GM12878 (cell line): ENCODE data around the gene PHF1.

Experiments
- CEBPB ChIP-seq, 2 experiments: fragments of 150-350 bp in 1 of 2; IDR thresholded peaks; 2 replicates each; pipeline ENCODE4 v1.6.1; 2012 to 2014; ENCODE audit warnings: low read depth in 2 of 2, low read length in 2 of 2, borderline replicate concordance in 1 of 2, inconsistent platforms in 1 of 2
- NFIC ChIP-seq: IDR thresholded peaks from 2 replicates; pipeline ENCODE4 v1.6.1; 2012; ENCODE audit warnings: low read depth, mild to moderate bottlenecking, inconsistent platforms, low read length, moderate library complexity
- NR2F1 ChIP-seq: fragments of 450-650 bp; conservative IDR thresholded peaks from 2 replicates; pipeline ENCODE4 v1.6.1; 2017; ENCODE audit warnings: mild to moderate bottlenecking
- POLR2A ChIP-seq: IDR thresholded peaks from 2 replicates; pipeline ENCODE4 v1.6.1; 2011; ENCODE audit warnings: low read depth, mild to moderate bottlenecking, low read length
- TF ChIP-seq, protein P1 (sequence below), 3 experiments: IDR thresholded peaks in 2 of 3; conservative IDR thresholded peaks in 1 of 3; 2 replicates each; pipeline ENCODE4 v1.5.1; 2011; ENCODE audit warnings: low read depth in 3 of 3, low read length in 3 of 3, mild to moderate bottlenecking in 3 of 3, control low read depth in 2 of 3, moderate library complexity in 2 of 3, inconsistent platforms in 1 of 3, mixed read lengths in 1 of 3; ENCODE audit not compliant: control insufficient read depth in 2 of 3, insufficient read depth in 1 of 3; ENCODE audit errors: extremely low read depth in 1 of 3
- TF ChIP-seq, protein P2 (sequence below): IDR thresholded peaks from 2 replicates; pipeline ENCODE4 v1.6.1; 2012; ENCODE audit warnings: low read depth, low read length, improper control_type of control experiment
- TF ChIP-seq, protein P3 (sequence below): fragments of 450-650 bp; IDR thresholded peaks from 2 replicates; pipeline ENCODE4 v1.6.1; 2017; ENCODE audit warnings: mild to moderate bottlenecking

DNA sequence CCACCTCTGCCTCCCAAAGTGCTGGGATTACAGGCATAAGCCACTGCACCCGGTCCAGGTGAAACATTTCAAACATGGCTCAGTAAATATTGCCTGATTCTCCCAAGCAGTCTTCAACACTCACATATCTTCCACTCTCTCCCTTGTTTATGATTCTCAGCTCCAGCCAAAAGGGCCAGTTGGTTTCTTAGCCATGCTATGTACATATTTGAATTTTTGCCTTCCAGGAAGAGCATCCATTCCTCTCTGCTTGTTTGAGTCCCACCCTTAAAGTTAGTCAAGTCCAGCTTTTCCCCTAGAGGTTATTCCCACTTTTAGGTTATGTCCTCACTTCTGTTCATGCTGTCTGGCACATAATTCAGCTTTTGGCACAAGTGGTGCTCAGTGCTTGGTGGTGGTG lies 13.3 kb upstream of the PHF1 start:
- no peak for TF ChIP-seq NFIC
- TF ChIP-seq, protein P1, sequence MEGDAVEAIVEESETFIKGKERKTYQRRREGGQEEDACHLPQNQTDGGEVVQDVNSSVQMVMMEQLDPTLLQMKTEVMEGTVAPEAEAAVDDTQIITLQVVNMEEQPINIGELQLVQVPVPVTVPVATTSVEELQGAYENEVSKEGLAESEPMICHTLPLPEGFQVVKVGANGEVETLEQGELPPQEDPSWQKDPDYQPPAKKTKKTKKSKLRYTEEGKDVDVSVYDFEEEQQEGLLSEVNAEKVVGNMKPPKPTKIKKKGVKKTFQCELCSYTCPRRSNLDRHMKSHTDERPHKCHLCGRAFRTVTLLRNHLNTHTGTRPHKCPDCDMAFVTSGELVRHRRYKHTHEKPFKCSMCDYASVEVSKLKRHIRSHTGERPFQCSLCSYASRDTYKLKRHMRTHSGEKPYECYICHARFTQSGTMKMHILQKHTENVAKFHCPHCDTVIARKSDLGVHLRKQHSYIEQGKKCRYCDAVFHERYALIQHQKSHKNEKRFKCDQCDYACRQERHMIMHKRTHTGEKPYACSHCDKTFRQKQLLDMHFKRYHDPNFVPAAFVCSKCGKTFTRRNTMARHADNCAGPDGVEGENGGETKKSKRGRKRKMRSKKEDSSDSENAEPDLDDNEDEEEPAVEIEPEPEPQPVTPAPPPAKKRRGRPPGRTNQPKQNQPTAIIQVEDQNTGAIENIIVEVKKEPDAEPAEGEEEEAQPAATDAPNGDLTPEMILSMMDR (IDR thresholded peaks at IDR 0.05 in 2 of 3, conservative IDR thresholded peaks at IDR 0.05 in 1 of 3; ENCODE audit: control insufficient read depth in 2 of 3, extremely low read depth in 1 of 3, insufficient read depth in 1 of 3, low read depth in 3 of 3, low read length in 3 of 3): no peak
- no peak for TF ChIP-seq NR2F1
- TF ChIP-seq, protein P2, sequence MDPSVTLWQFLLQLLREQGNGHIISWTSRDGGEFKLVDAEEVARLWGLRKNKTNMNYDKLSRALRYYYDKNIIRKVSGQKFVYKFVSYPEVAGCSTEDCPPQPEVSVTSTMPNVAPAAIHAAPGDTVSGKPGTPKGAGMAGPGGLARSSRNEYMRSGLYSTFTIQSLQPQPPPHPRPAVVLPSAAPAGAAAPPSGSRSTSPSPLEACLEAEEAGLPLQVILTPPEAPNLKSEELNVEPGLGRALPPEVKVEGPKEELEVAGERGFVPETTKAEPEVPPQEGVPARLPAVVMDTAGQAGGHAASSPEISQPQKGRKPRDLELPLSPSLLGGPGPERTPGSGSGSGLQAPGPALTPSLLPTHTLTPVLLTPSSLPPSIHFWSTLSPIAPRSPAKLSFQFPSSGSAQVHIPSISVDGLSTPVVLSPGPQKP: no peak
- TF ChIP-seq POLR2A: no peak
- no peak for TF ChIP-seq CEBPB (IDR thresholded peaks at IDR 0.05; ENCODE audit: borderline replicate concordance in 1 of 2, low read depth in 2 of 2, low read length in 2 of 2)
- TF ChIP-seq, protein P3, sequence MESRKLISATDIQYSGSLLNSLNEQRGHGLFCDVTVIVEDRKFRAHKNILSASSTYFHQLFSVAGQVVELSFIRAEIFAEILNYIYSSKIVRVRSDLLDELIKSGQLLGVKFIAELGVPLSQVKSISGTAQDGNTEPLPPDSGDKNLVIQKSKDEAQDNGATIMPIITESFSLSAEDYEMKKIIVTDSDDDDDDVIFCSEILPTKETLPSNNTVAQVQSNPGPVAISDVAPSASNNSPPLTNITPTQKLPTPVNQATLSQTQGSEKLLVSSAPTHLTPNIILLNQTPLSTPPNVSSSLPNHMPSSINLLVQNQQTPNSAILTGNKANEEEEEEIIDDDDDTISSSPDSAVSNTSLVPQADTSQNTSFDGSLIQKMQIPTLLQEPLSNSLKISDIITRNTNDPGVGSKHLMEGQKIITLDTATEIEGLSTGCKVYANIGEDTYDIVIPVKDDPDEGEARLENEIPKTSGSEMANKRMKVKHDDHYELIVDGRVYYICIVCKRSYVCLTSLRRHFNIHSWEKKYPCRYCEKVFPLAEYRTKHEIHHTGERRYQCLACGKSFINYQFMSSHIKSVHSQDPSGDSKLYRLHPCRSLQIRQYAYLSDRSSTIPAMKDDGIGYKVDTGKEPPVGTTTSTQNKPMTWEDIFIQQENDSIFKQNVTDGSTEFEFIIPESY: no peak
